ENCODE measurements around the gene FAM216A. TPM values are rescaled to one million over a fixed set of nuclear protein-coding genes. Genes with fewer than 3 reads are reported as not detected.

FAM216A gene
- total RNA-seq, 4 donors from 2014 or later: 6.2 to 10.4 (median 8.0) TPM

GRCh38 chr12:110475426-110475825 lies 6.8 kb downstream of the FAM216A start:
- no peak for DNase-seq (ENCODE audit: extremely low spot score)
- intact Hi-C loops (cut with DNase I): no loop called here
- H3K36me3 ChIP-seq: peaks cover 0 to 20% (median 3%) of the 10 kb centered on the region in 4 donors
- no peaks in the 10 kb centered on the region for H3K9me3 ChIP-seq
- TF ChIP-seq POLR2AphosphoS5 (IDR thresholded peaks at IDR 0.05) (no peak), EP300 (IDR thresholded peaks at IDR 0.05) (no peak), POLR2A (IDR thresholded peaks at IDR 0.05; ENCODE audit: low read depth) (no peak), CTCF (IDR thresholded peaks at IDR 0.05) (no peak)
- no peak overlapping the region for H3K4me3 ChIP-seq
- no peak overlapping the region for H3K27ac ChIP-seq (replicated peaks in 1 of 4)
- H3K27me3 ChIP-seq: no peaks in the 10 kb centered on the region
- H3K4me1 ChIP-seq: no peaks in the 10 kb centered on the region
- 97% methylated on average over 7 of the region's 7 CpGs for WGBS

- 60% methylated on average over 4 of the region's 4 CpGs for WGBS
- Histone ChIP-seq H3K4me3 (no peak overlapping the region), H3K27ac (replicated peaks in 1 of 4) (peak overlapping the region; percentile 53 to 97 (median 76))
Measured at GRCh38 chr12:110498984-110499706, 30.5 kb downstream of the FAM216A start.

GRCh38 chr12:110501399-110501751 lies 32.7 kb downstream of the FAM216A start:
- DNase-seq (ENCODE audit: extremely low spot score): no peak
- WGBS: 0% methylated on average over 7 of the region's 17 CpGs
- intact Hi-C loops (cut with DNase I): no loop called here
- H3K27me3 ChIP-seq: no peaks in the 10 kb centered on the region
- H3K9me3 ChIP-seq: no peaks in the 10 kb centered on the region
- no peak for TF ChIP-seq EP300 (IDR thresholded peaks at IDR 0.05)
- peak in 1 of 2 donors; percentile 40 for TF ChIP-seq POLR2AphosphoS5 (IDR thresholded peaks at IDR 0.05)
- peaks cover 0 to 12% (median 0%) of the 10 kb centered on the region in 4 donors for H3K36me3 ChIP-seq
- peak overlapping the region; percentile 87 to 98 (median 93) for H3K4me3 ChIP-seq
- H3K27ac ChIP-seq (replicated peaks in 1 of 4): peak overlapping the region; percentile 92 to 97 (median 96)
- peaks cover 35 to 49% (median 45%) of the 10 kb centered on the region in 4 donors for H3K4me1 ChIP-seq

More at GRCh38 chr12:110498984-110499706, 30.5 kb downstream of the FAM216A start:
- TF ChIP-seq POLR2AphosphoS5 (IDR thresholded peaks at IDR 0.05) (peak; percentile 9 to 45), POLR2A (IDR thresholded peaks at IDR 0.05; ENCODE audit: low read depth) (no peak)
- H3K9me3 ChIP-seq: no peaks in the 10 kb centered on the region
- peaks cover 11 to 35% (median 21%) of the 10 kb centered on the region in 4 donors for H3K36me3 ChIP-seq
- intact Hi-C loops (cut with DNase I): no loop called here
- no peaks in the 10 kb centered on the region for H3K27me3 ChIP-seq
- no peak for DNase-seq (ENCODE audit: extremely low spot score)
- peaks cover 35 to 49% (median 45%) of the 10 kb centered on the region in 4 donors for H3K4me1 ChIP-seq

- intact Hi-C loops (cut with DNase I): loop anchor here (2.0 kb wide), 1 partner anchor 33 kb away; the partner anchor contains the start of genes FAM216A and GPN3
- H3K36me3 ChIP-seq: peaks cover 0 to 7% (median 0%) of the 10 kb centered on the region in 4 donors
- peak within 1 kb of the TSS; percentile 87 to 98 (median 93) for H3K4me3 ChIP-seq
- no peaks in the 10 kb centered on the region for H3K27me3 ChIP-seq
- no peaks in the 10 kb centered on the region for H3K9me3 ChIP-seq
- 12% methylated on average over 45 of the region's 61 CpGs for WGBS
- DNase-seq (ENCODE audit: extremely low spot score): peak; percentile 99
- H3K4me1 ChIP-seq: peaks cover 35 to 46% (median 45%) of the 10 kb centered on the region in 4 donors
- H3K27ac ChIP-seq (replicated peaks in 1 of 4): peak within 1 kb of the TSS; percentile 92 to 97 (median 96)
- TF ChIP-seq POLR2AphosphoS5 (IDR thresholded peaks at IDR 0.05) (peak; percentile 99), CTCF (IDR thresholded peaks at IDR 0.05) (peak in 1 of 3 experiments; percentile 18), EP300 (IDR thresholded peaks at IDR 0.05) (no peak), POLR2A (IDR thresholded peaks at IDR 0.05; ENCODE audit: low read depth) (peak; percentile 89)
Measured at GRCh38 chr12:110501752-110502738, 33.4 kb downstream of the FAM216A start, which contains the start of the genes RAD9B and VPS29. RAD9B (plus strand) TSS chr12:110502331; CDS start chr12:110502338, 7 bp downstream. VPS29 (minus strand) TSS chr12:110502111; CDS start chr12:110502051, 60 bp downstream.

- peaks cover 31 to 37% (median 34%) of the 10 kb centered on the region in 4 donors for H3K4me1 ChIP-seq
- no peak overlapping the region for H3K4me3 ChIP-seq
- intact Hi-C loops (cut with DNase I): loop anchor here (2.0 kb wide), 1 partner anchor 35 kb away; the partner anchor contains the start of genes FAM216A and GPN3
- H3K9me3 ChIP-seq: no peaks in the 10 kb centered on the region
- H3K27me3 ChIP-seq: no peaks in the 10 kb centered on the region
- WGBS: 89% methylated on average over 1 of the region's 1 CpG
- H3K27ac ChIP-seq (replicated peaks in 1 of 4): no peak overlapping the region
- DNase-seq (ENCODE audit: extremely low spot score): no peak
- no peaks in the 10 kb centered on the region for H3K36me3 ChIP-seq
- no peak for TF ChIP-seq POLR2AphosphoS5 (IDR thresholded peaks at IDR 0.05)
- TF ChIP-seq CTCF (IDR thresholded peaks at IDR 0.05): no peak
- no peak for TF ChIP-seq POLR2A (IDR thresholded peaks at IDR 0.05; ENCODE audit: low read depth)
- TF ChIP-seq EP300 (IDR thresholded peaks at IDR 0.05): no peak
Measured at GRCh38 chr12:110503432-110503831, 34.8 kb downstream of the FAM216A start.

Measured in esophagus muscularis mucosa (tissue), 4 donors.